HG02642 (cell line): ENCODE data around the gene ZNF460.
"Not testable (repeated sequence)": the region's sequence is repeated elsewhere in the genome, so short reads cannot be mapped to it uniquely, and the experiment has no call there.

Source experiments
- ATAC-seq: cut with Tn5 transposase; IDR thresholded peaks from one replicate; pipeline ENCODE4 v1.9.1; 2021; ENCODE audit warnings: mild to moderate bottlenecking; ENCODE audit not compliant: unreplicated experiment, poor library complexity

Gene ZNF460

DNA sequence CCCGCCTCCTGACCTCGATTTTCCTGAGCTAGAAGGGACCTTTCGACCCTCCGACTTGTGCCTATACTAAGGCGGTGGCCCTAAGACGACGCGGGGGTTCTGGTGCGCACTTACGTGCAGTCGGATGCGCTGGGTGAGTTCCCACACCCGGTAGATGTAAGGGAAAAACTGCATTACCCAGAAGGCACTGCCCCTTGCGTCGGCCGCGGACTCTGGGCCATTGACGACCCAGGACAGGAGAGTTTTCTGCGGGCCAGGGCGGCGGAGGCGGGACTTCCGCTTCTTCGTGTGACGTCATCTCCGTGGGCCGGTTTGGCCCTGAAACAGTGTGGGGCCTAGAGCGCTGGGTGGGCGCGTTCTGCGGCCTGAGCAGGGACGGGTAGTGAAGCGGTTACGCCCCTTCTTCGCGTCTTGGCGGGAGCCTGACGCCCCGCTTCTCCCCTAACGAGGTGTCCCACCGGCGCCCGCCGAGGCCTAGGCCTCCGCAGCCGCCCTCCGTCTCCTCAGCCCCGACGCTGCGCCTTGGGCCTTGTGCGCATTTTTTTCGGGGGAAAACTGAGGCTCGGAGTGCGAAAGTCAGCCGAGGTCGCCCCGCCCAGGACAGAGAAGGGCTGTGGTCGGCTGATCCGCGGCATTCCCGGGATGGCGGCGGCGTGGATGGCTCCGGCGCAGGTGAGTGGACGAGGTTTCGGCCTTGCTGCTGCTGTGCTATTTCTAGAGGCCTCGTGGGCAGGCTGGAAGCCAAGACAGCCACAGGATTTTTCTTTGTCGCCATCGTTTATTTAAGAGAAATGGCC lies at the start of gene ZNF460:
TSS of gene ZNF460 (plus strand) at position 321 of the 797 bp plus-strand sequence. CDS start at position 643, 322 bp downstream.
- ATAC-seq = peak; percentile 80

GRCh38 chr19:57231686-57232085 lies 48.6 kb upstream of the ZNF460 start:
- no peak for ATAC-seq

DNA sequence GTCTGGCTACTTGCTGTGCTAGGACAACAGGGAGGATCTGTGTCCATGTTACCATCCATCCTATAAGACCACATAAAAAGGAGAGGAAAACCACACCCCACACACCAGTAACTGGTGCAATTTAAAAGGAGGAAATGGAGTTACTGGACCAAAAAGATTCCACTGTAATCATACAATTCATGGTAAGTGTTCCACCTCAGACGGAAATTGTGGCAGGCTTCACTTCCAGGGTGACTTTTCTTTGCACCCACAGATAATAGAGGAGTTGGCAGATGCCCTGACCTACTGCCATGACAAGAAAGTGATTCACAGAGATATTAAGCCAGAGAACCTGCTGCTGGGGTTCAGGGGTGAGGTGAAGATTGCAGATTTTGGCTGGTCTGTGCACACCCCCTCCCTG lies 47.1 kb upstream of the ZNF460 start:
- no peak for ATAC-seq

GRCh38 chr19:57239982-57240310 lies 40.3 kb upstream of the ZNF460 start:
- peak; percentile 20 for ATAC-seq

GRCh38 chr19:57240311-57241090 lies 39.8 kb upstream of the ZNF460 start, which contains the start of gene ZNF805:
Gene ZNF805, plus strand, starts transcription at chr19:57240632. Its CDS starts 260 bp downstream, at chr19:57240892.
- peak; percentile 95 for ATAC-seq

DNA sequence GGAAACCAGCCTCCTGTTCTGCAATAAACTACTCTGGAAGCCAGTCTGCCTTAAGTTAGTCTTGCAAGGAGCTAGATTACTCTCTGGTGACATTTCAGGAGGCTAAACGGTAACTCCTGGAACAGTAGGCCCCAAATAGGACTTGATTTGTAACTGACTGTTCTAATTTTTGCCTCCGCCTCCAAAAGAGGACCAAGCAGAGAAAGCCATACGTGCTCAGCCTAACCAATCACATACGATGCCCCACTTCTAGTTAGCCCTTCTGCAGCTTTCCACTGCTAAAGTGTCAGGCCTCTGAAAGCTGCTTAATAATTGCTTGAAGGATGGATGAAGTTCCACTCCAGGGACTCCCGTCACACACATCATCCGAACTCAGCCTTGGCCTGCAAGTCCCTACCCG lies 39.1 kb upstream of the ZNF460 start:
- ATAC-seq = no peak

GRCh38 chr19:57242821-57243220 lies 37.5 kb upstream of the ZNF460 start:
- ATAC-seq = no peak

DNA sequence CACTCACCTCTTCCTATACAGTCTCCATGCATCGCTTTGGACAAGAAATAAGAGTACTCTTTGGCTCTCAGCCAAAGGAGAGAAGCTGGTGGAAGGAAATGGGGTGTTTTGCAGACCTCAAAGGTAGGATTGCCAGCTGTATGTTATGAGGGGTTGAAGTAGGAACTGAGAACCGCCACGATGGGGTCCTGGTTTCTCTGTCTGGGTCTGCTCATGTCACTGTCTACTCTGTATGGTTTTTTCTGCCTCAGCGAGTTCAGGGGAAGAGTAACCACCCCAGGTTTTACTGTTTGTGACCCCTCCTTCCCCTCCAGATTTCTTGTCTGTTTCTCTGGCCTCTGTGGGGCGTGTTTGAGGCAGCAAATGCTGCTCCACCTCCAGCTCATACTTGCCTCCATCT lies 35.8 kb upstream of the ZNF460 start:
- ATAC-seq = no peak

DNA sequence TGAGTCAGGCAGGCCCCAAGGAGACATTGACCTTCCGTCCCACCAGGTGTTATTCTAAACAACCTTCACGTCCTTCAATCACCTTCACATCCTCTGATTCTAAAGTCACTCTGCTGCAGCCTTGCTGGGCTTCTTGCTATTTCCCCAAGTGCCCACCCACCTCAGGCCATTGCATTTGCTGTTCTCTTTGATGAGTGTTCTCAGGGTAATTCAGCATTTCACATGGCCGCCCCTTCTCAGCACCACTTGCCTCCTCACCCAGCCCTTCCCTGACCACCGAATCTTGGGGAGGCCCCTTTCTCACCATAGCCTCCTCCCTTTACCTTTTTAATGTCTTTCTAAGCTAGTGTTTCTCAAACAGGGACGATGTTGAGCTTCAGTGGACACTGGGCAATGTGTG lies 35.2 kb upstream of the ZNF460 start:
- no peak for ATAC-seq

GRCh38 chr19:57245959-57246358 lies 34.3 kb upstream of the ZNF460 start:
- no peak for ATAC-seq

DNA sequence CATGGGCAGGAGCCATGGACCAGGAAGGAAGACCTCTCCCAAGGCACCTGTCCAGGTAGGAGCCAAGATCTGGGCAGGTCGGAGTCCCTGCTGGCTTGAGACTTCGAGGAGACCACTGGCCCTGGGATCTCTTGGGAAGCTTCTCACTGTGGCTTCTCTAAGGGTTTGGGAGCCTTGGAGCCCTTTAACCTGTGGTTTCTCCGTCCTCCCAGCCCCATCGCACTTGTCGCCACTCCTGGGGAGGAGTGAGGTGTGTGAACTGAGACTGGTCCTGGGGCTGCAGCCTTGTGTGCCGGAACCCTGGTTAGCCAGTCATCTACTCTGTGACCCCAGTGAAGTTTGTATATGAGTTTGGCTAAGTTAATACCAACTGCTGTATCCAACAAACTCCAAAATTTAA lies 31.6 kb upstream of the ZNF460 start:
- no peak for ATAC-seq

- no peak for ATAC-seq
Observed at GRCh38 chr19:57249329-57249728, 31.0 kb upstream of the ZNF460 start.

DNA sequence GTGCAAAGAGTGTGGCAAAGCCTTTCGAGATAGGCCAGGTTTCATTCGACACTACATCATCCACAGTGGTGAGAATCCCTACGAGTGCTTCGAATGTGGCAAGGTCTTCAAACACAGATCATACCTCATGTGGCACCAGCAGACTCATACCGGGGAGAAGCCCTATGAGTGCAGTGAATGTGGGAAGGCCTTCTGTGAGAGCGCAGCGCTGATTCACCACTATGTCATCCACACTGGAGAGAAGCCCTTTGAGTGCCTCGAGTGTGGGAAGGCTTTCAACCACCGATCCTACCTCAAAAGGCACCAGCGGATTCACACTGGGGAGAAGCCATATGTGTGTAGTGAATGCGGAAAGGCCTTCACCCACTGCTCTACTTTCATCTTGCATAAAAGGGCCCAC lies 26.5 kb upstream of the ZNF460 start:
- ATAC-seq = not testable (repeated sequence)

DNA sequence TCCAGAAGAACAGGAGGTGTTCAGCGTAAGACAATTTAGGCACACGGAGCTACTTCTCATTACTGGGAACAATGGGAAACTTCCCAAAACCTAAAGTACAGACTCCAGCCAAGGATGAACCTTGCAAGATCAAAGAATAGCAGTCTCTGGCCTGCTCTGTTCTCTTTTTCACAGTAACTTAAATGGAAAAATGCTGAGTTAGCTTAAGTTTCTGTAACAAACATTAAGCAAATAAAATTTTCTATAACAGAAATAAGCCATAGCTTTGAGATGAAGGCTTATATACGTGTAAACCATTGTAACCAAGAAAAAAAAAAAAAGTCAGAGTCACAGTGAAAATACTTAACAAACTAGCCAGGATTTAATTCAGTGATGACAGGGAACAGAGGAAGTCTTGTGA lies 18.2 kb upstream of the ZNF460 start:
- ATAC-seq = no peak

DNA sequence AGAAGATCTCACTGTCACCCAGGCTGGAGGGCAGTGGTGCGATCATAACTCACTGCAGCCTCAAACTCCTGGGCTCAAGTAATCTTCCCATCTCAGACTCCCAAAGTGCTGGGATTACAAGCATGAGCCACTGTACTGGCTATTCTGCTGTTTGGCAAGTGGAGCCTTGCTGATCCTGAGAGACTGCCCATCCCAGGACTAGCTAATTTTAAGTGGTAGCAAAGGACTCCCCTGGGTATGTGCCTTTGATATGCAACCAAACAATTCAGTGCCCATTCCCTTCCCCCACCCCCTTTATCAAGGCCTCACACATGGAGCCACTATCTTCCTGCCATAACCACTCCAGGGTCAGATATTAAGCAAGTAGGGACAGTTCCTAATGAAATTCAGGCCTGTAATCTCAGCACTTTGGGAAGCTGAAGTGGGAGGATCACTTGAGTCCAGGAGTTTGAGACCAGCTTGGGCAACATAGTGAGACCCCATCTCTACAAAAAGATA lies 17.0 kb upstream of the ZNF460 start:
- no peak for ATAC-seq

DNA sequence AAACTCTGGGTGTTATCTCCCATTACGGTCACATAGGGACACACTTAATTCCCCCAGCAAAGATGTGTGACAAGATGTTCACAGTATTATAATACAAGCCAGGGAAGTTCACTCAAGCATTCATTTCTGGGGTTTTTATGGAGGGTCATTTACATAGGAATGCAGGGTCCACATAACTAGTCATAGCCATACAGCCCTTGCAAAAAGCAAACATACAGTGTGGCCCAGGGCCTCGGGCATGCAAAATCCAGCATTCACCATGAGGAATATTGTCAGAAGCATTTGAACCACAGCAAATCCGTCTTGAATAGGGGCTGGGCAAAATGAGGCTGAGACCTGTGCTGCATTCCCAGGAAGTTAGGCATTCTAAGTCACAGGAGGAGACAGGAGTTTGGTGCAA lies 13.0 kb upstream of the ZNF460 start:
- no peak for ATAC-seq

GRCh38 chr19:57269515-57270250 lies 10.6 kb upstream of the ZNF460 start:
- peak; percentile 37 for ATAC-seq

DNA sequence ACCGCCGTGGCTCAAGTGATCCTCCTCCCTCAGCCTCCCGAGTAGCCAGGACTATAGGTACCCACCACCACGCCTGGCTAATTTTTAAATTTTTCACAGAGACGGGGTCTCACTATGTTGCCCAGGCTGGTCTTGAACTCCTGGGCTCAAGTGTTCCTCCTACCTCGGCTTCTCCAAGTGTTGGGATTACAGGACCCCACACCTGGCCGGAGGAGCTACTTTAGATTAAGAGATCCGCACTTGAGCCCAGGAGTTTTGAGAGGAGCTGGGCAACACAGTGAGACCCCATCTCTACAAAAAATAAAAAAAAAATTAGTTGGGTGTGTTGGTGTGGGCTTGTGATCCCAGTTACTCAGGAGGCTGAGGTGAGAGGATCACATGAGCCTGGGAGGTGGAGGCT lies 9.0 kb upstream of the ZNF460 start:
- no peak for ATAC-seq

- ATAC-seq = no peak
Observed at GRCh38 chr19:57273014-57273413, 7.3 kb upstream of the ZNF460 start.

GRCh38 chr19:57276430-57276829 lies 3.9 kb upstream of the ZNF460 start:
- no peak for ATAC-seq

GRCh38 chr19:57278481-57278880 lies 1.8 kb upstream of the ZNF460 start:
- ATAC-seq = not testable (repeated sequence)
